HFFc6 (cell line): Measurements from ENCODE around the gene YKT6. TPM values are rescaled to one million over a fixed set of nuclear protein-coding genes. Genes with fewer than 3 reads are reported as not detected.

Source experiments
- DNase-seq: peaks from one replicate; pipeline ENCODE4 v3.0.0-alpha.2; 2018
- H3K27ac Mint-ChIP-seq: 2 replicates; pipeline ENCODE4 v1.8.0; 2020; ENCODE audit warnings: mild to moderate bottlenecking, mixed read lengths
- H3K27me3 Mint-ChIP-seq: 2 replicates; pipeline ENCODE4 v1.8.0; 2021; ENCODE audit warnings: mild to moderate bottlenecking, moderate library complexity, mixed read lengths; ENCODE audit not compliant: insufficient read depth
- H3K36me3 Mint-ChIP-seq: 2 replicates; pipeline ENCODE4 v1.8.0; 2021; ENCODE audit warnings: low read depth, mixed read lengths
- H3K4me1 Mint-ChIP-seq: 2 replicates; pipeline ENCODE4 v1.8.0; 2020; ENCODE audit warnings: low read depth, mixed read lengths
- H3K4me3 Mint-ChIP-seq: 2 replicates; pipeline ENCODE4 v1.8.0; 2020; ENCODE audit warnings: mild to moderate bottlenecking, moderate library complexity, mixed read lengths
- H3K9me3 Mint-ChIP-seq: 2 replicates; pipeline ENCODE4 v1.8.0; 2020; ENCODE audit warnings: mild to moderate bottlenecking, mixed read lengths
- total RNA-seq, 6 experiments: library from RNA; stranded (reverse); fragmentation: NEBNext Ultra II Directional; extraction: Animal tissue kit (Norgen Biotek cat#: 25700); gene quantifications; 2 replicates in 1 of 6; 3 replicates in 5 of 6; pipeline ENCODE4 v1.2.3, GENCODE V29; 2021
- TF ChIP-seq, protein P1 (sequence below): fragments of 200-600 bp; sonication (generic); IDR thresholded peaks from 2 replicates; pipeline ENCODE4 v1.5.0; 2021; ENCODE audit warnings: antibody characterized with exemption, mild to moderate bottlenecking

Gene YKT6
- total RNA-seq, 6 experiments from 2014 or later: 155 to 174 (median 167) TPM

- TF ChIP-seq, protein P1, sequence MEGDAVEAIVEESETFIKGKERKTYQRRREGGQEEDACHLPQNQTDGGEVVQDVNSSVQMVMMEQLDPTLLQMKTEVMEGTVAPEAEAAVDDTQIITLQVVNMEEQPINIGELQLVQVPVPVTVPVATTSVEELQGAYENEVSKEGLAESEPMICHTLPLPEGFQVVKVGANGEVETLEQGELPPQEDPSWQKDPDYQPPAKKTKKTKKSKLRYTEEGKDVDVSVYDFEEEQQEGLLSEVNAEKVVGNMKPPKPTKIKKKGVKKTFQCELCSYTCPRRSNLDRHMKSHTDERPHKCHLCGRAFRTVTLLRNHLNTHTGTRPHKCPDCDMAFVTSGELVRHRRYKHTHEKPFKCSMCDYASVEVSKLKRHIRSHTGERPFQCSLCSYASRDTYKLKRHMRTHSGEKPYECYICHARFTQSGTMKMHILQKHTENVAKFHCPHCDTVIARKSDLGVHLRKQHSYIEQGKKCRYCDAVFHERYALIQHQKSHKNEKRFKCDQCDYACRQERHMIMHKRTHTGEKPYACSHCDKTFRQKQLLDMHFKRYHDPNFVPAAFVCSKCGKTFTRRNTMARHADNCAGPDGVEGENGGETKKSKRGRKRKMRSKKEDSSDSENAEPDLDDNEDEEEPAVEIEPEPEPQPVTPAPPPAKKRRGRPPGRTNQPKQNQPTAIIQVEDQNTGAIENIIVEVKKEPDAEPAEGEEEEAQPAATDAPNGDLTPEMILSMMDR: no peak
- Mint-ChIP-seq H3K4me1 (no peaks in the 10 kb centered on the region), H3K27me3 (peaks cover 19% of the 10 kb centered on the region), H3K36me3 (no peaks in the 10 kb centered on the region), H3K27ac (no peak overlapping the region), H3K9me3 (no peaks in the 10 kb centered on the region), H3K4me3 (no peak overlapping the region)
- DNase-seq: no peak
Observed at GRCh38 chr7:44228571-44229350, 28.0 kb downstream of the YKT6 start.

GRCh38 chr7:44229546-44230105 lies 28.8 kb downstream of the YKT6 start:
- TF ChIP-seq, protein P1: no peak
- no peak overlapping the region for H3K27ac Mint-ChIP-seq
- H3K36me3 Mint-ChIP-seq: no peaks in the 10 kb centered on the region
- H3K4me3 Mint-ChIP-seq: no peak overlapping the region
- H3K4me1 Mint-ChIP-seq: no peaks in the 10 kb centered on the region
- no peaks in the 10 kb centered on the region for H3K9me3 Mint-ChIP-seq
- peaks cover 18% of the 10 kb centered on the region for H3K27me3 Mint-ChIP-seq
- no peak for DNase-seq

DNA sequence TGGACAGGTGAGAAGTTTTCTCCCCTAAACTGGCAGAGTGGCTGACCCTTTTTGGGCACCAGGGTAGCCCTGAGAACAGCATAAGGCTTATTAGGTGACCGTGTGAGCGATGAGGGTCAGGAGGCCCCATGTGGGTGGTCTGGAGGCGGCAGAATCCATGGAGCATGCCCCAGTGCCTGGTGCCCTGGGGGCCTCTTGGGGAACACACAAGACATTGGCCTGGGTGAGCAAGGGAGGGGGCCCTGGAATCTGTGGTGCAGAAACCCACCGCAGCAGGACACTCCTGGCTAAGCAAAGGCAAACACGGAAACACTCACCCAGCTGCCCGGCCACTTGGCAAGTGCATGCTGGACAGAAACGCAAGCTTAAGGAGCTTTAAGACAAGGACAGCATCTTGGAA lies 29.5 kb downstream of the YKT6 start:
- Mint-ChIP-seq H3K4me1 (no peaks in the 10 kb centered on the region), H3K4me3 (no peak overlapping the region), H3K27me3 (peaks cover 18% of the 10 kb centered on the region), H3K27ac (no peak overlapping the region), H3K36me3 (no peaks in the 10 kb centered on the region), H3K9me3 (no peaks in the 10 kb centered on the region)
- DNase-seq: no peak
- TF ChIP-seq, protein P1: no peak

GRCh38 chr7:44231088-44231487 lies 30.3 kb downstream of the YKT6 start:
- Mint-ChIP-seq H3K27ac (no peak overlapping the region), H3K4me1 (no peaks in the 10 kb centered on the region), H3K27me3 (peaks cover 12% of the 10 kb centered on the region), H3K36me3 (no peaks in the 10 kb centered on the region), H3K9me3 (no peaks in the 10 kb centered on the region), H3K4me3 (no peak overlapping the region)
- DNase-seq: no peak
- TF ChIP-seq, protein P1: no peak

GRCh38 chr7:44232396-44232795 lies 31.6 kb downstream of the YKT6 start:
- H3K4me1 Mint-ChIP-seq: no peaks in the 10 kb centered on the region
- TF ChIP-seq, protein P1: no peak
- H3K27me3 Mint-ChIP-seq: peaks cover 19% of the 10 kb centered on the region
- DNase-seq: no peak
- H3K9me3 Mint-ChIP-seq: no peaks in the 10 kb centered on the region
- no peak overlapping the region for H3K27ac Mint-ChIP-seq
- H3K36me3 Mint-ChIP-seq: no peaks in the 10 kb centered on the region
- no peak overlapping the region for H3K4me3 Mint-ChIP-seq
